C4-2B (cell line): ENCODE results near the gene CLDN5.
"Not testable (repeated sequence)": the region's sequence is repeated elsewhere in the genome, so short reads cannot be mapped to it uniquely, and the experiment has no call there.

Source experiments
- ZFX ChIP-seq: fragments of 450-650 bp; IDR thresholded peaks from 2 replicates; pipeline ENCODE4 v1.6.1; 2017
- TF ChIP-seq, protein P1 (sequence below): fragments of 450-650 bp; conservative IDR thresholded peaks from 2 replicates; pipeline ENCODE4 v1.5.1; 2017; ENCODE audit warnings: mild to moderate bottlenecking

GRCh38 chr22:19548427-19548826, 24.2 kb upstream of the CLDN5 start:
- TF ChIP-seq, protein P1, sequence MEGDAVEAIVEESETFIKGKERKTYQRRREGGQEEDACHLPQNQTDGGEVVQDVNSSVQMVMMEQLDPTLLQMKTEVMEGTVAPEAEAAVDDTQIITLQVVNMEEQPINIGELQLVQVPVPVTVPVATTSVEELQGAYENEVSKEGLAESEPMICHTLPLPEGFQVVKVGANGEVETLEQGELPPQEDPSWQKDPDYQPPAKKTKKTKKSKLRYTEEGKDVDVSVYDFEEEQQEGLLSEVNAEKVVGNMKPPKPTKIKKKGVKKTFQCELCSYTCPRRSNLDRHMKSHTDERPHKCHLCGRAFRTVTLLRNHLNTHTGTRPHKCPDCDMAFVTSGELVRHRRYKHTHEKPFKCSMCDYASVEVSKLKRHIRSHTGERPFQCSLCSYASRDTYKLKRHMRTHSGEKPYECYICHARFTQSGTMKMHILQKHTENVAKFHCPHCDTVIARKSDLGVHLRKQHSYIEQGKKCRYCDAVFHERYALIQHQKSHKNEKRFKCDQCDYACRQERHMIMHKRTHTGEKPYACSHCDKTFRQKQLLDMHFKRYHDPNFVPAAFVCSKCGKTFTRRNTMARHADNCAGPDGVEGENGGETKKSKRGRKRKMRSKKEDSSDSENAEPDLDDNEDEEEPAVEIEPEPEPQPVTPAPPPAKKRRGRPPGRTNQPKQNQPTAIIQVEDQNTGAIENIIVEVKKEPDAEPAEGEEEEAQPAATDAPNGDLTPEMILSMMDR: not testable (repeated sequence)
- not testable (repeated sequence) for TF ChIP-seq ZFX
